H1 (cell line): ENCODE measurements around the gene CD72. TPM values are rescaled to one million over a fixed set of nuclear protein-coding genes. Genes with fewer than 3 reads are reported as not detected.
A peak's percentile ranks its signal among the peaks of the same experiment; 100 is the strongest.

Experiments
- CTCF ChIA-PET: fragments of 300-600 bp; sonication (Branson Sonifier 250); formaldehyde crosslinking; loops from one replicate; lab custom pipeline; 2021; ENCODE audit not compliant: partially characterized antibody; lab: Charles Lee
- POLR2A ChIA-PET: fragments of 300-600 bp; sonication (Branson Sonifier 250); formaldehyde crosslinking; loops from one replicate; lab custom pipeline; 2021; ENCODE audit warnings: inconsistent platforms; ENCODE audit not compliant: partially characterized antibody; lab: Charles Lee
- DNase-seq, 2 experiments: peaks; one replicate each; pipeline versions ENCODE4 v3.0.0 to v3.0.0-alpha.2; 2010 to 2022; ENCODE audit warnings: low spot score in 2 of 2, low read depth in 1 of 2, mixed read lengths in 1 of 2
- FAIRE-seq: peaks from 2 replicates; lab custom pipeline; 2011; peaks lifted over from hg19 to GRCh38; lab: Jason Lieb, UNC
- H2AFZ ChIP-seq: 2 replicates; pipeline ENCODE4 v1.8.1; 2012; ENCODE audit warnings: low read length, inconsistent platforms
- H2AK5ac ChIP-seq: 2 replicates; pipeline ENCODE4 v1.6.1; 2013; ENCODE audit warnings: low read depth, low read length
- H2BK120ac ChIP-seq: replicated peaks from 2 replicates; pipeline ENCODE3; 2013; ENCODE audit warnings: low read depth, low read length, inconsistent platforms
- H2BK12ac ChIP-seq: 2 replicates; pipeline ENCODE4 v1.6.1; 2013; ENCODE audit warnings: low read depth, low read length
- H2BK15ac ChIP-seq: 2 replicates; pipeline ENCODE4 v1.6.1; 2013; ENCODE audit warnings: low read length
- H2BK20ac ChIP-seq: 2 replicates; pipeline ENCODE4 v1.6.1; 2013; ENCODE audit warnings: low read length
- H2BK5ac ChIP-seq: 2 replicates; pipeline ENCODE4 v1.6.1; 2013; ENCODE audit warnings: low read depth, low read length
- H3K14ac ChIP-seq: 2 replicates; pipeline ENCODE4 v1.6.1; 2013; ENCODE audit warnings: inconsistent platforms; ENCODE audit not compliant: insufficient read length
- H3K18ac ChIP-seq: 2 replicates; pipeline ENCODE4 v1.6.1; 2013; ENCODE audit warnings: low read length; ENCODE audit errors: extremely low read depth
- H3K23ac ChIP-seq: 2 replicates; pipeline ENCODE4 v1.6.1; 2013; ENCODE audit warnings: inconsistent platforms; ENCODE audit not compliant: insufficient read length
- H3K23me2 ChIP-seq: 2 replicates; pipeline ENCODE4 v1.6.1; 2013; ENCODE audit warnings: low read depth, low read length
- H3K27ac ChIP-seq: 2 replicates; pipeline ENCODE4 v1.6.1; 2011; ENCODE audit warnings: low read depth, low read length, inconsistent platforms
- H3K27me3 ChIP-seq, 4 experiments: replicated peaks in 1 of 4; 1 replicate in 1 of 4; 2 replicates in 3 of 4; pipeline versions ENCODE4 v1.6.1 to v1.8.1; 2011 to 2013; ENCODE audit warnings: low read length in 3 of 4, mild to moderate bottlenecking in 3 of 4, inconsistent platforms in 2 of 4, mixed read lengths in 2 of 4, moderate library complexity in 1 of 4; ENCODE audit not compliant: control insufficient read depth in 3 of 4, insufficient read depth in 3 of 4; ENCODE audit errors: extremely low read depth in 1 of 4
- H3K36me3 ChIP-seq, 4 experiments: 2 replicates each; pipeline versions ENCODE4 v1.6.1 to v1.8.1; 2011 to 2013; ENCODE audit warnings: mild to moderate bottlenecking in 4 of 4, low read length in 3 of 4, moderate library complexity in 2 of 4, control low read depth in 1 of 4, inconsistent platforms in 1 of 4; ENCODE audit not compliant: insufficient read depth in 4 of 4, control insufficient read depth in 2 of 4
- H3K4ac ChIP-seq: replicated peaks from 2 replicates; pipeline ENCODE3; 2013; ENCODE audit warnings: low read length, low read depth, mixed read lengths, inconsistent platforms; ENCODE audit not compliant: insufficient read length
- H3K4me1 ChIP-seq, 4 experiments: replicated peaks in 1 of 4; 1 replicate in 1 of 4; 2 replicates in 3 of 4; pipeline versions ENCODE4 v1.6.1 to v1.8.1; 2011 to 2013; ENCODE audit warnings: low read length in 3 of 4, inconsistent platforms in 2 of 4, mixed read lengths in 1 of 4; ENCODE audit not compliant: insufficient read depth in 4 of 4, control insufficient read depth in 3 of 4
- H3K4me2 ChIP-seq, 2 experiments: 2 replicates each; pipeline versions ENCODE4 v1.6.1 to v1.8.1; 2011 to 2013; ENCODE audit warnings: low read depth in 2 of 2, low read length in 2 of 2, control low read depth in 1 of 2, inconsistent platforms in 1 of 2, mild to moderate bottlenecking in 1 of 2; ENCODE audit not compliant: insufficient read depth in 1 of 2
- H3K4me3 ChIP-seq, 4 experiments: fragments of 200-600, 300-600 bp in 1 of 4; sonication (generic), shearing (Covaris generic), sonication (Bioruptor Twin) in 1 of 4; 2 replicates each; pipeline versions ENCODE4 v1.5.1 to v1.8.1; 2011 to 2016; ENCODE audit warnings: low read length in 4 of 4, low read depth in 3 of 4, control low read depth in 2 of 4, inconsistent platforms in 2 of 4, mild to moderate bottlenecking in 2 of 4, mixed read lengths in 1 of 4, moderate library complexity in 1 of 4; ENCODE audit not compliant: insufficient read depth in 2 of 4; ENCODE audit errors: extremely low read depth in 1 of 4
- H3K56ac ChIP-seq: replicated peaks from 2 replicates; pipeline ENCODE3; 2013; ENCODE audit warnings: low read depth, mild to moderate bottlenecking, mixed read lengths, low read length, inconsistent platforms; ENCODE audit not compliant: insufficient read length
- H3K79me1 ChIP-seq: 2 replicates; pipeline ENCODE4 v1.6.1; 2013; ENCODE audit warnings: low read depth, low read length, control low read depth
- H3K79me2 ChIP-seq, 2 experiments: 2 replicates each; pipeline versions ENCODE4 v1.6.1 to v1.8.1; 2012 to 2013; ENCODE audit warnings: low read length in 2 of 2, mild to moderate bottlenecking in 2 of 2, inconsistent platforms in 1 of 2; ENCODE audit not compliant: insufficient read depth in 2 of 2, control insufficient read depth in 1 of 2
- H3K9ac ChIP-seq, 4 experiments: replicated peaks in 1 of 4; 1 replicate in 1 of 4; 2 replicates in 3 of 4; pipeline versions ENCODE4 v1.6.1 to v1.8.1; 2011 to 2013; ENCODE audit warnings: low read depth in 3 of 4, low read length in 3 of 4, control low read depth in 2 of 4, mild to moderate bottlenecking in 2 of 4, moderate library complexity in 2 of 4, inconsistent platforms in 1 of 4; ENCODE audit errors: extremely low read depth in 1 of 4
- H3K9me3 ChIP-seq, 2 experiments: 2 replicates each; pipeline versions ENCODE4 v1.6.1 to v1.8.1; 2012 to 2013; ENCODE audit warnings: mild to moderate bottlenecking in 2 of 2, moderate library complexity in 2 of 2, control low read depth in 1 of 2, inconsistent platforms in 1 of 2, low read depth in 1 of 2, low read length in 1 of 2, mixed read lengths in 1 of 2; ENCODE audit not compliant: insufficient read depth in 2 of 2
- H4K20me1 ChIP-seq, 2 experiments: replicated peaks in 1 of 2; 2 replicates each; pipeline versions ENCODE3 to v1.8.1; 2011 to 2013; ENCODE audit warnings: inconsistent platforms in 2 of 2, low read length in 2 of 2, mild to moderate bottlenecking in 1 of 2; ENCODE audit not compliant: insufficient read depth in 2 of 2, control insufficient read depth in 1 of 2
- H4K5ac ChIP-seq: 2 replicates; pipeline ENCODE4 v1.6.1; 2013; ENCODE audit warnings: low read length, low read depth, mixed read lengths, inconsistent platforms; ENCODE audit not compliant: insufficient read length
- H4K8ac ChIP-seq: 2 replicates; pipeline ENCODE4 v1.8.0; 2013; ENCODE audit warnings: mild to moderate bottlenecking, moderate library complexity, low read length, inconsistent platforms; ENCODE audit not compliant: insufficient read depth; ENCODE audit errors: extremely low read depth
- H4K91ac ChIP-seq: replicated peaks from 2 replicates; pipeline ENCODE3; 2013; ENCODE audit warnings: low read length, mixed read lengths, inconsistent platforms; ENCODE audit not compliant: insufficient read length
- CTBP2 ChIP-seq: IDR thresholded peaks from 2 replicates; pipeline ENCODE4 v1.7.0; 2011; ENCODE audit warnings: borderline replicate concordance, mild to moderate bottlenecking, moderate library complexity, mixed read lengths, low read length; ENCODE audit not compliant: insufficient read depth, insufficient read length
- KDM4A ChIP-seq: IDR thresholded peaks from one replicate; pipeline ENCODE4 v1.7.1; 2012; ENCODE audit warnings: low read depth, mild to moderate bottlenecking, moderate library complexity, low read length, inconsistent platforms; ENCODE audit not compliant: severe bottlenecking
- PHF8 ChIP-seq: fragments of 200-600 bp; sonication (generic); conservative IDR thresholded peaks from 2 replicates; pipeline ENCODE4 v1.7.1; 2012; ENCODE audit warnings: low read depth, mild to moderate bottlenecking, inconsistent platforms, low read length, moderate library complexity
- WGBS, 2 experiments: shearing (Covaris generic) in 1 of 2; methylation state at CpG; one replicate each; pipeline versions ENCODE4 v1.1.6 to v1.1.7; 2013 to 2015; ENCODE audit warnings: low lambda C conversion rate in 2 of 2, mixed read lengths in 2 of 2, inconsistent platforms in 1 of 2, low coverage in 1 of 2, missing lambda C conversion rate in 1 of 2; ENCODE audit not compliant: insufficient replicate concordance in 2 of 2, insufficient coverage in 1 of 2, insufficient read length in 1 of 2; ENCODE audit errors: extremely low coverage in 1 of 2, missing lambda C conversion rate in 1 of 2; 5-methylcytosine and 5-hydroxymethylcytosine counted together
- polyA plus RNA-seq, 7 experiments: library from polyadenylated mRNA; depleted of rRNA in 3 of 7; stranded (reverse) in 5 of 7; unstranded in 2 of 7; fragments of >200 nt in 5 of 7; fragments of 200-250 nt in 2 of 7; gene quantifications; 1 replicate in 5 of 7; 2 replicates in 1 of 7; 4 replicates in 1 of 7; pipeline versions ENCODE4 v1.2.1 to v1.2.3, GENCODE V29; 2011 to 2013; ENCODE audit warnings: missing spikeins in 2 of 7, mixed read lengths in 2 of 7
- total RNA-seq: library from RNA; stranded (reverse); fragmentation: NEBNext Ultra II Directional; extraction: Animal tissue kit (Norgen Biotek cat#: 25700); gene quantifications from 2 replicates; pipeline ENCODE4 v1.2.1, GENCODE V29; 2021

The CD72 gene
- total and polyA plus RNA-seq, 2 of the 8 experiments (the other 6 are each of a cell fraction or from before 2014, with no cell fraction given): 4.0 to 4.5 TPM

- Histone ChIP-seq H3K79me1 (no peaks in the 10 kb centered on the region; the same call in 1 of the 2 replicates), H3K27me3 (no peaks in the 10 kb centered on the region), H3K9ac (peak overlapping the region in 3 of 4 experiments; percentile 22 to 47 (median 38); a peak in 4 of 7 replicates), H2BK15ac (no peak overlapping the region), H4K20me1 (peaks cover 0 to 15% of the 10 kb centered on the region in 2 experiments), H3K4ac (no peak overlapping the region), H2BK12ac (no peak overlapping the region), H3K4me1 (peaks cover 0 to 3% (median under 1%) of the 10 kb centered on the region in 4 experiments; a peak in 4 of 7 replicates), H3K27ac (no peak overlapping the region), H3K14ac (no peak overlapping the region), H3K23ac (no peak overlapping the region), H3K4me3 (peak overlapping the region; percentile 55 to 84 (median 78)), H3K9me3 (no peaks in the 10 kb centered on the region), H3K36me3 (peaks cover 3 to 12% (median 9%) of the 10 kb centered on the region in 4 experiments; a peak in 5 of 8 replicates), H2AK5ac (no peak overlapping the region), H3K23me2 (peaks cover 13% of the 10 kb centered on the region), H3K4me2 (peak overlapping the region; percentile 89 to 98), H2BK20ac (no peak overlapping the region), H2BK120ac (no peak overlapping the region), H2BK5ac (no peak overlapping the region), H3K79me2 (peaks cover 0 to 2% of the 10 kb centered on the region in 2 experiments; a peak in 1 of 4 replicates), H4K5ac (no peak overlapping the region), H4K8ac (no peak overlapping the region), H3K18ac (no peak overlapping the region; the same call in 1 of the 2 replicates), H3K56ac (no peak overlapping the region), H4K91ac (no peak overlapping the region), H2AFZ (no peak overlapping the region)
- no peak for FAIRE-seq
- ChIA-PET POLR2A (interaction anchor here (0.8 to 1.4 kb wide), 5 partner anchors 10 to 190 kb away, joined by 3 to 6 read pairs (median 3); no protein-coding TSS in a partner anchor), CTCF (interaction anchor here (0.8 to 2.1 kb wide), 5 partner anchors 11 to 52 kb away, joined by 3 to 21 read pairs (median 3); partner anchors contain the start of genes CCDC107, CD72 and RMRP)
- peak in 1 of 2 experiments; percentile 68 for DNase-seq
- WGBS, 2 experiments: 3% methylated on average over 34 of the region's 76 CpGs; no CpG with 5 or more reads in 1 of the 2 experiments
- TF ChIP-seq CTBP2 (peak; percentile 16), PHF8 (0 out of 2 replicates have a peak, but pooled peaks have one; percentile 18), KDM4A (peak; percentile 10)
Measured at GRCh38 chr9:35605351-35606137, 12.7 kb downstream of the CD72 start.
